ENCODE results near the gene ENTHD1.

The ENTHD1 gene

GRCh38 chr22:39893526-39893925 lies at the start of gene ENTHD1:
Gene ENTHD1, minus strand, starts transcription at chr22:39893760. Its CDS starts 6,012 bp downstream, at chr22:39887748.
- TF ChIP-seq CTCF (IDR thresholded peaks at IDR 0.05) = no peak

- TF ChIP-seq CTCF (IDR thresholded peaks at IDR 0.05) = no peak
These were observed 49.8 kb upstream of the ENTHD1 start for GRCh38 chr22:39943337-39943736.

- no peak for TF ChIP-seq CTCF (IDR thresholded peaks at IDR 0.05)
These were observed 49.1 kb upstream of the ENTHD1 start for GRCh38 chr22:39942439-39943230.

- TF ChIP-seq CTCF (IDR thresholded peaks at IDR 0.05) = no peak
These were observed 48.0 kb upstream of the ENTHD1 start for GRCh38 chr22:39941601-39942000.

- TF ChIP-seq CTCF (IDR thresholded peaks at IDR 0.05) = no peak
These were observed 47.3 kb upstream of the ENTHD1 start for GRCh38 chr22:39940757-39941305.

- TF ChIP-seq CTCF (IDR thresholded peaks at IDR 0.05) = no peak
These were observed 46.3 kb upstream of the ENTHD1 start for GRCh38 chr22:39939830-39940229.

GRCh38 chr22:39938509-39939111 lies 45.0 kb upstream of the ENTHD1 start:
- TF ChIP-seq CTCF (IDR thresholded peaks at IDR 0.05) = no peak
